Bronchial epithelial cell (primary cell): ENCODE results near the gene ATP4A. TPM values are rescaled to one million over a fixed set of nuclear protein-coding genes. Genes with fewer than 3 reads are reported as not detected.

Experiments used
- DNase-seq: peaks from one replicate; pipeline ENCODE4 v3.0.0-alpha.2; 2010; ENCODE audit warnings: low read depth
- FAIRE-seq: peaks from 2 replicates; lab custom pipeline; 2011; peaks lifted over from hg19 to GRCh38; lab: Jason Lieb, UNC
- H3K27me3 ChIP-seq: 2 replicates; pipeline ENCODE4 v1.5.1; 2011; ENCODE audit warnings: low read length; ENCODE audit not compliant: control insufficient read depth, insufficient read depth
- H3K36me3 ChIP-seq: 2 replicates; pipeline ENCODE4 v1.5.1; 2011; ENCODE audit warnings: low read length; ENCODE audit not compliant: control insufficient read depth, insufficient read depth
- H3K4me3 ChIP-seq: 2 replicates; pipeline ENCODE4 v1.5.1; 2011; ENCODE audit warnings: mild to moderate bottlenecking, low read depth, low read length, control low read depth
- total RNA-seq: library from RNA; depleted of rRNA; stranded (reverse); fragments of >200 nt; gene quantifications from 2 replicates; pipeline ENCODE4 v1.2.1, GENCODE V29; 2014
- TF ChIP-seq, protein P1 (sequence below): IDR thresholded peaks from 2 replicates; pipeline ENCODE4 v1.5.1; 2011; ENCODE audit warnings: mild to moderate bottlenecking, moderate library complexity, low read length, control low read depth, inconsistent platforms; ENCODE audit not compliant: insufficient read depth, severe bottlenecking

Gene ATP4A
- total RNA-seq, 1 donor from 2014 or later, result not detected

DNA sequence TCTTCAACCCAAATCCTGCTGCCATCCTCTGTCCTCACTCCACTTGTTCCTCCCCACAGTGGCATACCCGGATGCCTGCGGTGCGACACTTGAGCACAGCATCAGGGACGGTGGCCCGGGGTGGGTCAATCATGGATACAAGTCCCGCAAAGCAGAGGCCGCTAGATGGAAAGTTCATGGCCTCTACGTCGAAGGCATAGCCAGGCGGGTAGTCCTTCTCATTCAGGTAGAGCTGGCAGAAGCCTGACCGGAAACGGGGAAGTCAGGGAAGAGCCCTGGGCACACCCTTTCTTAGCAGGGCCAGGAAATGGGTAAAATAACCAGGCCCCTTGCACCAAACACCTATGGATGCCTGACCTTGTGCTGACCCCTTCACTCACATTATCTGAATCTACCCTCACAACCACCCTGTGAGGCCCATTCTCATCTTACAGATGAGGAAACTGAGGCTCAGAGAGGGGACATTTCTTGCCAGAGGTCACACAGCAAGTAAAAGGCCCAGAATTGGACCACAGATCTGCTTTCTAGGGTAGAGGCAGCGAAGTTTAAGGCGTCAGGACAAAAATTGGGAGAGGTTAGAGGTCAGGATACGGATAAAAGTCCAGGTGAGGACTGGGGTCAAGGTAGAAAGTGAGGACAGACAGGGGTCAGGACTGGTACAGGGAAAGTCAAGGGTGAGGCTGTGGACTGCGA lies 6.5 kb downstream of the ATP4A start:
- FAIRE-seq (no peak), DNase-seq (no peak)
- H3K36me3 ChIP-seq, result no peaks in the 10 kb centered on the region
- H3K4me3 ChIP-seq, result no peak overlapping the region
- TF ChIP-seq, protein P1, sequence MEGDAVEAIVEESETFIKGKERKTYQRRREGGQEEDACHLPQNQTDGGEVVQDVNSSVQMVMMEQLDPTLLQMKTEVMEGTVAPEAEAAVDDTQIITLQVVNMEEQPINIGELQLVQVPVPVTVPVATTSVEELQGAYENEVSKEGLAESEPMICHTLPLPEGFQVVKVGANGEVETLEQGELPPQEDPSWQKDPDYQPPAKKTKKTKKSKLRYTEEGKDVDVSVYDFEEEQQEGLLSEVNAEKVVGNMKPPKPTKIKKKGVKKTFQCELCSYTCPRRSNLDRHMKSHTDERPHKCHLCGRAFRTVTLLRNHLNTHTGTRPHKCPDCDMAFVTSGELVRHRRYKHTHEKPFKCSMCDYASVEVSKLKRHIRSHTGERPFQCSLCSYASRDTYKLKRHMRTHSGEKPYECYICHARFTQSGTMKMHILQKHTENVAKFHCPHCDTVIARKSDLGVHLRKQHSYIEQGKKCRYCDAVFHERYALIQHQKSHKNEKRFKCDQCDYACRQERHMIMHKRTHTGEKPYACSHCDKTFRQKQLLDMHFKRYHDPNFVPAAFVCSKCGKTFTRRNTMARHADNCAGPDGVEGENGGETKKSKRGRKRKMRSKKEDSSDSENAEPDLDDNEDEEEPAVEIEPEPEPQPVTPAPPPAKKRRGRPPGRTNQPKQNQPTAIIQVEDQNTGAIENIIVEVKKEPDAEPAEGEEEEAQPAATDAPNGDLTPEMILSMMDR, result no peak
- no peaks in the 10 kb centered on the region for H3K27me3 ChIP-seq

DNA sequence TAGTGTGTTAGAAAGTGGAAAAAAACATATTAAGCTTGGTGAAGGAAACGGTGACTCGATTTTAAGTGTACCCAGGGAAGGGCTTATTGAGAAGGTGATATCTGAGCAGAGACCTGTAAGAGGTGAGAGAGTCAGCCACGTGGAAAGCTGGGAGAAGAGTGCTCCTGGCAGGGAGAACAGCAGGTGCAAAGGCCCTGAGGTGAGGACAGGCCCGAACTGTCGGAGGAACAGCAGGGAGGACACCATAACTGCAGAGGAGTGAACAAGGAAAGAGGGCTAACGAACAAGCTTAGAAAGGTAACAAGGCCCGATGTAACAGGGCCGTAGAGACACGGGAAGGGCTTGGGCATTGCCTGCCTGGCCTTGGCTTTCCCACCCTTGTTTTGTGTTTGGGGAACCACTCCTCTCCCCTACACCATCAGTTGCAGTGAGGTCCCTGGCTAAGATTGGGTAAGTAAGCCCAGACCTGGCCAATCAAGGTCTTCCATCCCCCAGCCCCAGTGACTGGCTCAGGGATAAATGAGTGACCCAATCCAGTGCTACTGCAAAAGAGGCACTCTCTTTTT lies 7.3 kb downstream of the ATP4A start:
- no peak for FAIRE-seq
- Histone ChIP-seq H3K27me3 (no peaks in the 10 kb centered on the region), H3K36me3 (no peaks in the 10 kb centered on the region), H3K4me3 (no peak overlapping the region)
- DNase-seq, result no peak
- TF ChIP-seq, protein P1, result no peak

DNA sequence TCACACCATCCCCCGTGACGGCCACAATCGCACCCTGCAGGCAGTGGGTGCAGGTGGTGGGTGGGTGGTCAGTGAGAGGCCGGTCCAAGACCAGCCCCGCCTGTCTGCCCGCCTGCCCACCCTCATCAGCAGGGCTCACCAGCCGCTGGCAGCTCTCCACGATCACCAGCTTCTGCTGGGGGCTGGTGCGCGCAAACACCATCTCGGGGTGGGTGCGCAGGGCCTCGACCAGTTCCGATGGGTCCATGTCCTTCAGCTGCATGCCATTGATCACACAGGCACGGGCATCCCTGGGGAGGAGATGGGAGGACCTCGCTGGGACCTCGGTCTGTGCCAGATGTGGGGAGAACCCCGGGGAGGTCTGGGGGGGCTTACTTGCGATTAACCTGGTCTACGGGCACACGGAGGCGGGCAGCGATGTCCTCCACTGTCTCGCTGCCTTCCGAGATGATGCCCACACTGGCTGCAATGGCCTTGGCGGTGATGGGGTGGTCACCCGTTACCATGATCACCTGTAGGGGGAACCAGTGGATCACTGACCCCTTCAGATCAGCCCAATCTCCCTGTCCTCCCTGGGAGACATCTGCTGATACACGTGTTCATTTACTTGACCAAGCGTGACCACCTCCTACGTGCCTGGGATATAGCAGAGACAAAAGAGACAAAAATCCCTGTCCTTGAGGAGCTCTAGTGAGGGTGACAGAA lies 8.0 kb downstream of the ATP4A start:
- no peak for DNase-seq
- H3K27me3 ChIP-seq, result no peaks in the 10 kb centered on the region
- no peaks in the 10 kb centered on the region for H3K36me3 ChIP-seq
- FAIRE-seq, result no peak
- TF ChIP-seq, protein P1, result no peak
- no peak overlapping the region for H3K4me3 ChIP-seq

DNA sequence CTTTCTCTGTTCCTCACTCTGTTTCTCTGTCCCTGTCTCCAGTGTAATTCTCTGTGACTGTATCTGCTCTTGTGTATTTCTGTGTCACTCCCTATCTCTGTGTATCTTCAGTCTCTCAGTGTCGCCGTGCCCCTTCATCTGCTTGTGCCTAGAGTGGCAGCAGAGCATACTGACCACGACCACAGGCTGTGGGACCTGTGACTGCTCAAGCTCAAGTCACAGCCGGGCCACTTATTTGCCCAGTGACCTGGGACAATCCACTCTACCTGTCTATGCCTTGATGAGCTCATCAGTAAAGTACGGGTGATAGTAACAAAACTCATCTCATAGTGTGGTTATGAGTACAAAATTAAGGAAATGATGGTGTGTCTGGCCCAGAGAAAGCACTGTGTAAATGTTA lies 9.4 kb downstream of the ATP4A start:
- FAIRE-seq (no peak), DNase-seq (no peak)
- Histone ChIP-seq H3K4me3 (no peak overlapping the region), H3K27me3 (no peaks in the 10 kb centered on the region), H3K36me3 (peaks cover 2% of the 10 kb centered on the region)
- TF ChIP-seq, protein P1, result no peak

DNA sequence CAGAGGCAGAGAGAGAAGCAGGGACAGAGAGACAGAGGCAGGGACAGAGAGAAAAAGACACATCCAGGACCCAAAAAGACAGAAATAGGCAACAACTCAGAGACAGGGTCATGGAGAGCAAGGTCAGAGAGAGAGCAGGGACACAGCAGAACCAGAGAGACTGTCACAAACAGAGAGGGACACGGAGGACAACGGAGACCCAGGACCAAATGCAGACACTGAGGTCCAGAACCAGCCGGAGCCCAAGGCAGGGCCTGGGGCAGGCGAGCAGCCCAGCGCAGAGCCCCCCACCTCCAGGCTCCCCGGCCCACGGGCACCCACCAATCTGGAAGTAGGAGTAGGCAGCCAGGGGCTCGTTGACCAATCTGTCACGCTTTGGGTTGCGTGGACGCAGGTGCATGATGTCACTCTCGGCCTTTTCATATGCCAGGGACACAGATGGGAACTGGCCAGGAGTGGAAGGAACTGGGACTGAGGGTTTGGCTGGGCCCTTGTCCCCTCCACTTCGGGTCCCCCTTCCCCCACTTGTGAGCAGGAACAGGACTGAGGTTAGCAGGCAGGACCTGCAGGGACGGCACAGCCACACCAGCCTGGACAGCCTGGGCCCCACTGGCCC lies 10.0 kb downstream of the ATP4A start:
- no peak for FAIRE-seq
- Histone ChIP-seq H3K36me3 (peaks cover 2% of the 10 kb centered on the region), H3K4me3 (no peak overlapping the region), H3K27me3 (no peaks in the 10 kb centered on the region)
- TF ChIP-seq, protein P1, result no peak
- DNase-seq, result no peak
